ENCODE measurements around the gene SLC38A8.

Gene SLC38A8

DNA sequence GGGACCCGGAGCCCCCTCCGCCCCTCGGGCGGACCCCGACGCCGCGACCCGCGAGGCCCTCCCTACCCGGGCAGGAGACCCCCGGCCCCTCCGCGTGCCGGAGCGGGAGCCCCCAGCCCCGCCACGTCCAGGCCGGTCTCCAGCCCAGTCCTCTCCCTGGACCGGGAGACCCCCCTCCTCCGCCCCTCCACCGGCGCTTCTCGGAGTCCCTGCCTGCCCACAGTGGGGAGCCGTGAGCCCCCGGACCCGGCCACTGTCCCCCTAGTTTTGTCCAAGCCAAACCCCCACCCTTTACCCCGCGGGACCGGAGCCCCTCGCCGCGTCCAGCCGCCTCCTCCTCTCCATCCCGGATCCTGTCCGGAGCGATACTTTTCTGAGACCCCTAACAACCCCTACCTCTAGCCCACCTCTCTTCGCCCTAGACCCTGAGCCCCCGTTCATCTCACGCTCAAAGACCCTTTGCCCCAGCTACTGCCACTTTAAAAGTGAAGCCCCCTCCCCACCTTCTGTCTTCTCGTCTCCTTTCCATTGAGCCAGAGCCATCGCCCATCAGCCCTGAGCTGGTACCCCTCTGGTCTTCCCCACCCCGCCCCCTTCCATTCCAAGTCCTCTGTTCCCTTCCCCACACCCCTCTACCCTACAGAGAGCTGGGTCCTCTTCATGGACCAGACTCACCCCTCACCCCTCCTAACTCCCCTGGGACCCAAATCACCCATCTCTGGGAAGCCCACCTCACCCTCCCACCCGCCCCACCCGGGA, 73.5 kb downstream of the SLC38A8 start:
- no peak for DNase-seq

DNA sequence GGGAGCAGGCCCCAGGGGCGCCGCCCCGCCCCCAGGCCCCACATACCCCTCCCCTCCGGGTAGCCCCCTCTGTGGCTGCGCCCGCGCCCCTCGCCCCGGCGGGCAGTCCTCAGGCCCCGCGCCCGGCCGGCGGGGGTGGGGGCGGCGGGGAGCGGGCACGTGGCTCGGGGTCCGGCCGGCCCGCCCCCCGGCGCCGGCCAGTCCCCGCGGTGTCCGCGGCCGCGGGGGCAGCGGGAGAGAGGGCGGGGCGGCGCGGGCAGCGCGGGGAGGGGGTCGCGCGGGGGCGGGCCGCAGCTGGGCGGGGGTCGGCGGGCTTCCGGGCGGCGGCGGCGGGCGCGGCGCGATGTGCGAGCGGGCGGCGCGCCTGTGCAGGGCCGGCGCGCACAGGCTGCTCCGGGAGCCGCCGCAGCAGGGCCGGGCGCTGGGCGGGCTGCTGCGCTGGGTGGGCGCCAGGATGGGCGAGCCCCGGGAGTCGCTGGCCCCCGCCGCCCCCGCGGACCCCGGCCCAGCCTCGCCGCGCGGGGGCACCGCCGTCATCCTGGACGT, 74.2 kb downstream of the SLC38A8 start:
- no peak for DNase-seq

DNA sequence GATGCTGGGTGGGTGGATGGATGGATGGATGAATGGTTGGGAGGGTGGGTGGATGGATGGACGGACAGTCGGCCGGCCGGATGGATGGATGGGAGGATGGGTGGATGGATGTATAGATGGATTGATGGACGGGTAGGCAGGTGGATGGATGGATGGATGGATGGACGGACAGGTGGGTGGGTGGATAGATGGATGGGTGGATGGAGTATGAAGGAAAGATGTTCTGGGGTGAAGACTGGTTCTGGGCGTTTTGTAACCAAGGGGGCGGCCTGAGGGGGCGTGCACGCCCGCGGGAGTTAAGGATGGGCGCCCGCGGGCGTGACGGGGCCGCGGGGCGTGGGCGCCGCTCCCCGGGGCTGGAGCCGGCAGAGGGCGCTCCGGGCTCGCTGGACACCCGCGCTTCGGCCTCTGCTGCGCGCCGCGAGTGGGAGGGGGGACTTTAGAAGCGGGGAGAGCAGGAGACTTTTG, 74.7 kb downstream of the SLC38A8 start, which contains the start of gene NECAB2:
Gene NECAB2 (plus strand): TSS at position 407 of the 468 bp plus-strand sequence. CDS start 405 bp downstream, outside the sequence.
- DNase-seq: peak; percentile 29

DNA sequence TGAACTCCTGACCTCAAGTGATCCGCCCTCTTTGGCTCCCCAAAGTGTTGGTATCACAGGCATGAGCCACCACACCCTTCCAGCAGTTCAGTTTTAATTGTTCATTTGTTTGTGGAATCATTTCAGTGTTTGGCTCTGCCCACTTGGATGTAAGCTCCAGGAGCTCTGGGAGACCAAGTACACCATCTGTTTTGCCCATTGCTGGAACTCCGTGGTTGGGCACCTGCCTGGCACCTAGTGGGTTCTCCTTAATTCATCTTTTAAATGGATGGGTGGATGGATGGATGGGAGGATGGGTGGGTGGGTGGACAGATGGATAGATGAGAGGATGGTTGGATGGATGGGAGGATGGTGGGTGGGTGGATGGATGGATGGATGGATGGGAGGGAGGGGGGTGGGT, 75.5 kb downstream of the SLC38A8 start:
- DNase-seq: no peak

DNA sequence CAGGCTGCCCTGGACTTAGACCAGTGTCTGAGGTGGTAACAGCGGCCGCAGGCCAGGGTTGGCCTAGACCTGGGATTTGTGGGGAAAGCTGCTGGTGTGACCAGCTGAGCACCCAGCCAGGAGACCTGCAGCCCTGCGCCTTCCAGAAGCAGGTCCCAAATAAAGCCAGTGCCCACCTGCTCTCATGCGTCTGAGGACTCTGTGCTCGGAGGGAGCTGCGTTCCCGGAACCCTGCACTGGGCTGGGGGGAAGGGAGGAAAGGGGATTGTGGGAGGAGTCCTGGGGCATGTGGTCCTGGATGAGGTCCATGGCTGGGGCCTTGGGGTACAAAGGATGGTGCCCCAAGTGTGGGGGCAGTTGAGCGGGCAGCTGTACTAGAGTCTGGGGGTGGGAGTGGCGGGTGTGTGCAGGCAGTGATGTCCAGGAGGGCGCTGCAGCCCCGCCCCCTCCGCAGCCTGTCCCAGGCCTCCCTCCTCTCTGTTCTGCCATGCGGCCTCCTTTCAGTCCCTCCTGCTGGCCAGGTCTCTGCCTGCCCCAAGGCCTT, 76.4 kb downstream of the SLC38A8 start:
- no peak for DNase-seq

DNA sequence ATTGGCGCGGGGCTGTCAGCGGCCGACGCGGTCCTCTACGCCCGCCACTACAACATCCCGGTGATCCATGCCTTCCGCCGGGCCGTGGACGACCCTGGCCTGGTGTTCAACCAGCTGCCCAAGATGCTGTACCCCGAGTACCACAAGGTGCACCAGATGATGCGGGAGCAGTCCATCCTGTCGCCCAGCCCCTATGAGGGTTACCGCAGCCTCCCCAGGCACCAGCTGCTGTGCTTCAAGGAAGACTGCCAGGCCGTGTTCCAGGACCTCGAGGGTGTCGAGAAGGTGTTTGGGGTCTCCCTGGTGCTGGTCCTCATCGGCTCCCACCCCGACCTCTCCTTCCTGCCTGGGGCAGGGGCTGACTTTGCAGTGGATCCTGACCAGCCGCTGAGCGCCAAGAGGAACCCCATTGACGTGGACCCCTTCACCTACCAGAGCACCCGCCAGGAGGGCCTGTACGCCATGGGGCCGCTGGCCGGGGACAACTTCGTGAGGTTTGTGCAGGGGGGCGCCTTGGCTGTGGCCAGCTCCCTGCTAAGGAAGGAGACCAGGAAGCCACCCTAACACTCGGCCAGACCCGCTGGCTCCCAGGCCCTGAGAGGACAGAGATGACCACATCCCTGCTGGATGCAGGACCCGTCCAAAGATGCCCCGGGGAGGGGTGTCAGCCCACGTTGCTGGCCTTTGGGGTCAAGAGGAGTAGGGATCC, 77.0 kb downstream of the SLC38A8 start:
- DNase-seq: no peak

DNA sequence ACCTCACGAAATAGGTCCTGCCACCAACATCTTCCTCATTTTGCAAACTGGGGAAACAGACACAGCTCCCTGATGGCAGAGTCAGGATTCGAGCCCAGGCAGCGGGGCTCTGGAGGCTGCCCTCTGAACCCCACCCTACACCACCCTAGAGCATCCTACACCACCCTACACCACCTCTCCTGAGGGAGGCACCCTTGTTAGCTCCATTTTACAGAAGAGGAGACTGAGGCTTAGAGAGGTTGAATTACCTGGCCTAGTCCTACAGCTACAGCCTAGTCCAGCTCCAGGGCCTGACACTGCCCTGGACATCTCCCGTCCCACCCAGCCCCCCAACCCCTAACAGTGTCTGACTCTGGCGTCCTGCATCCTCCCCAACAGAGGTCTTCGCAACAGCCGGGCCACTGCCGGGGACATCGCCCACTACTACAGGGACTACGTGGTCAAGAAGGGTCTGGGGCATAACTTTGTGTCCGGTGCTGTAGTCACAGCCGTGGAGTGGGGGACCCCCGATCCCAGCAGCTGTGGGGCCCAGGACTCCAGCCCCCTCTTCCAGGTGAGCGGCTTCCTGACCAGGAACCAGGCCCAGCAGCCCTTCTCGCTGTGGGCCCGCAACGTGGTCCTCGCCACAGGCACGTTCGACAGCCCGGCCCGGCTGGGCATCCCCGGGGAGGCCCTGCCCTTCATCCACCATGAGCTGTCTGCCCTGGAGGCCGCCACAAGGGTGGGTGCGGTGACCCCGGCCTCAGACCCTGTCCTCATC, 77.7 kb downstream of the SLC38A8 start:
- DNase-seq: no peak

DNA sequence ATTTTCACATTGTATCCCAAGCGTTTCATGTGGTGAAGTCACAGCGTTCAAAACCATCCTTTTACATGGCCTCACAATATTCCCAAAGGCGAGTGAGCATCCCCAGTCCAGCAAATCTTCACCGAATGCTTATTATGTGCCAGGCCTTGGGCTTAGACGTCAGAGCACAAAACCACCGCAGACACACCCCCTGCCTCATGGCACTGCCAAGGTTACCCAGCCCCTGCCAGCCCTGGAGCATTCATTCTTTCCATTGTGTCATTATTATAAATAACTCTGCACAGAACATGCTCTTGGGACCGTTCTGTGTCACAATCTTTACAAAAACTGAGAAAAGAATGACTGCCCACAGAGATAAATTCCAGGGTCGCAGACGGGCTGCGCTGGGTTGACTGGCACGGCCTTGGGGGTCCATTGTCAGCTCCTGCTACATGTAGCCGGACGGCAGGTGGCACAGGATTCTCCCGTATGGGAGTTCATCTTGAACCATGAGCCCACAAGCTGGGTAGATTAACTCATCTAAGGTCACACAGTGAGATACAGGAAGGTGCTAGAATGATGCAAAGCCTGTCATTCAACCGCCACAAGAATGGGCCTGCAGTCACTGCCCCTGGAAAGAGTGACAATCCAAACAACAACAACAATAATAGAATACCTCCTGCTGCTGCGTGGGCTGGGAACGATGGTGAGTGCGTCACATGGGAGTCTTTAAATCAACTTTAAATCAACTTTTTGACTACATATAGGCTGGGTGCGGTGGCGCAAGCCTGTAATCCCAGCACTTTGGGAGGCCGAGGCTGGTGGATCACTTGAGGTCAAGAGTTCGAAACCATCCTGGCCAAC, 79.1 kb downstream of the SLC38A8 start:
- DNase-seq: no peak

DNA sequence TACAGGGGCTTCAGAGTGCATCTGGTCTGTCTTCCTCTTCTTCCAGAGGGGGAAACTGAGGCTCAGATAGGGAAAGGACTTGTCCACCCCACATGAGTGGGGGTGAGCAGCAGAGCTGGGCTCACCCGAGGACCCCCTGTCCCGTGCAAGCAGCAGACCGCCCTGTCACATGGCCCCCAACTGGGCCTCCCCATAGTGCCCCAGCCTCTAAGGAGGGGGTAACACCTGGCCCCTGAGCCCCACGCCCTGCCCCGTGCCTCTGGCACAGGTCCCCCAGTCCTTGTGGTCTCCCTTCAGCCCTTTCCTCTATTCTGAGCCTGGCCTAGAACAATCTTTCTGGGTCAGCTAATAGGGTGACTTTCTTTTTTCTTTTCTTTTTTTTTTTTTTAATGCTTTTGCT, 81.0 kb downstream of the SLC38A8 start:
- DNase-seq: no peak

DNA sequence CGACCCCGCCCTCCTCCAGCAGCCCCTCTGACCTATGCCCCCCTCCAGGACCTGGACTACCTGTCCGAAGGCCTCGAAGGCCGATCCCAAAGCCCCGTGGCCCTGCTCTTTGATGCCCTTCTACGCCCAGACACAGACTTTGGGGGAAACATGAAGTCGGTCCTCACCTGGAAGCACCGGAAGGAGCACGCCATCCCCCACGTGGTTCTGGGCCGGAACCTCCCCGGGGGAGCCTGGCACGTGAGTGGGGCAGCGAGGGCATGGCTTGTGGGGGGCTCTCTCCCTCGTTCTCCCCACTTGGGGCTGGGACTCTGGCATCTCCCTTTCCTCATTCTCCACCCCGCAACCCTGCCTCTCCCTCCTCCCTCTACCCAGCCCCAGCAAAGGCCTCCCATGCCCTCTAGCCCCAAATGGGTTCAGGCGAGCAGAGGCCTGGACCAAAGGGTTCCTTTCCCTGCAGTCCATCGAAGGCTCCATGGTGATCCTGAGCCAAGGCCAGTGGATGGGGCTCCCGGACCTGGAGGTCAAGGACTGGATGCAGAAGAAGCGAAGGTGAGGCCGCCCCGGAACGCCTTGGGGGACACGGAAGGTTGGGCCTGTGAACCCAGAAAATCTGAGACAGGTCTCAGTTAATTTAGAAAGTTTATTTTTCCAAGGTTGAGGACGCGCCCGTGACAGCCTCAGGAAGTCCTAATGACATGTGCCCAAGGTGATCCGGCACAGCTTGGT, 81.9 kb downstream of the SLC38A8 start:
- DNase-seq: no peak
